Lung (tissue), 12 donors: ENCODE measurements around the gene NSD1. TPM values are rescaled to one million over a fixed set of nuclear protein-coding genes. Genes with fewer than 3 reads are reported as not detected.

Experiments
- ATAC-seq: fragments of 200-7000 bp; cut with Tn5 transposase; one replicate; pipeline ENCODE4 v1.9.1; 2020; ENCODE audit warnings: moderate number of reproducible peaks; ENCODE audit not compliant: insufficient read depth, low FRiP score
- DNase-seq, 3 donors: peaks; one replicate each; pipeline ENCODE4 v3.0.0-alpha.2; 2013 to 2017
- H3K27ac ChIP-seq, 2 donors: one replicate each; pipeline ENCODE4 v1.5.1; 2013; ENCODE audit warnings: mild to moderate bottlenecking in 2 of 2, moderate library complexity in 2 of 2, control low read depth in 1 of 2, inconsistent platforms in 1 of 2, low read depth in 1 of 2, low read length in 1 of 2
- H3K27me3 ChIP-seq, 3 donors: one replicate each; pipeline ENCODE4 v1.5.1; 2013; ENCODE audit warnings: low read length in 2 of 3; ENCODE audit not compliant: control insufficient read depth in 3 of 3, insufficient read depth in 3 of 3
- H3K36me3 ChIP-seq, 4 donors: one replicate each; pipeline ENCODE4 v1.5.1; 2013; ENCODE audit warnings: low read length in 4 of 4, mild to moderate bottlenecking in 1 of 4, moderate library complexity in 1 of 4; ENCODE audit not compliant: control insufficient read depth in 4 of 4, insufficient read depth in 4 of 4
- H3K4me1 ChIP-seq, 5 donors: one replicate each; pipeline ENCODE4 v1.5.1; 2013; ENCODE audit warnings: low read length in 5 of 5, mild to moderate bottlenecking in 2 of 5, moderate library complexity in 1 of 5; ENCODE audit not compliant: control insufficient read depth in 5 of 5, insufficient read depth in 5 of 5
- H3K4me3 ChIP-seq: one replicate; pipeline ENCODE4 v1.5.1; 2013; ENCODE audit warnings: mild to moderate bottlenecking, control low read depth, moderate library complexity
- H3K9ac ChIP-seq, 2 donors: one replicate each; pipeline ENCODE4 v1.5.1; 2013; ENCODE audit warnings: low read length in 2 of 2, control low read depth in 1 of 2; ENCODE audit not compliant: insufficient read depth in 1 of 2
- H3K9me3 ChIP-seq, 4 donors: one replicate each; pipeline ENCODE4 v1.5.1; 2013; ENCODE audit warnings: low read length in 3 of 4, mild to moderate bottlenecking in 1 of 4, moderate library complexity in 1 of 4; ENCODE audit not compliant: control insufficient read depth in 4 of 4, insufficient read depth in 3 of 4
- CTCF ChIP-seq: IDR thresholded peaks from 2 replicates; pipeline ENCODE4 v1.5.1; 2012; ENCODE audit warnings: mild to moderate bottlenecking; ENCODE audit errors: control extremely low read depth, extremely low read depth
- WGBS, 2 donors: extraction: QIAGEN DNeasy Blood & Tissue Kit; methylation state at CpG; one replicate each; pipeline ENCODE4 v1.1.7; 2013; 5-methylcytosine and 5-hydroxymethylcytosine counted together
- polyA plus RNA-seq, 2 donors: library from polyadenylated mRNA; stranded (reverse); fragments of 200-250 nt; gene quantifications; one replicate each; pipeline ENCODE4 v1.2.1, GENCODE V29; 2013
- total RNA-seq, 2 donors: library from RNA; depleted of rRNA in 1 of 2; stranded (reverse); fragments of >200 nt in 1 of 2; gene quantifications; one replicate each; pipeline ENCODE4 v1.2.1, GENCODE V29; 2014 to 2021
- donor health status: control.
- donor health status: control.
- donor health status: Bipolar disorder and iron deficiency.
- donor health status: healthy.
- donor health status: DM: yes; HTN: yes; CAD: no.

Gene NSD1
- total and polyA plus RNA-seq, 4 donors = 8.0 to 81.7 (median 43.2) TPM

- H3K27ac ChIP-seq = no peak overlapping the region
- 68 to 70% methylated on average over 12 of the region's 12 CpGs for WGBS, 2 donors
Measured at GRCh38 chr5:177336112-177336511, 202.5 kb downstream of the NSD1 start.

GRCh38 chr5:177336603-177337494 is 203.3 kb downstream of the NSD1 start:
- peaks cover 13 to 71% (median 35%) of the 10 kb centered on the region in 4 donors for H3K36me3 ChIP-seq
- H3K27me3 ChIP-seq = no peaks in the 10 kb centered on the region
- no peak for DNase-seq
- H3K4me3 ChIP-seq = no peak overlapping the region
- no peak overlapping the region for H3K27ac ChIP-seq
- 91 to 94% methylated on average over 36 of the region's 36 CpGs for WGBS, 2 donors
- no peaks in the 10 kb centered on the region for H3K9me3 ChIP-seq
- no peak for ATAC-seq
- no peak for TF ChIP-seq CTCF
- H3K9ac ChIP-seq = no peak overlapping the region
- H3K4me1 ChIP-seq = no peaks in the 10 kb centered on the region

More at GRCh38 chr5:177336112-177336511, 202.5 kb downstream of the NSD1 start:
- Histone ChIP-seq H3K4me1 (no peaks in the 10 kb centered on the region), H3K9ac (no peak overlapping the region), H3K36me3 (peaks cover 13 to 73% (median 30%) of the 10 kb centered on the region in 4 donors), H3K9me3 (no peaks in the 10 kb centered on the region), H3K4me3 (no peak overlapping the region), H3K27me3 (no peaks in the 10 kb centered on the region)
- DNase-seq (no peak), ATAC-seq (no peak)
- TF ChIP-seq CTCF = no peak

GRCh38 chr5:177338251-177339106 is 204.9 kb downstream of the NSD1 start:
- DNase-seq = no peak
- Histone ChIP-seq H3K9me3 (no peaks in the 10 kb centered on the region), H3K36me3 (peaks cover 15 to 55% (median 31%) of the 10 kb centered on the region in 4 donors)

More at GRCh38 chr5:177338251-177339106, 204.9 kb downstream of the NSD1 start:
- no peak for ATAC-seq
- no peaks in the 10 kb centered on the region for H3K4me1 ChIP-seq
- no peak for TF ChIP-seq CTCF
- peak overlapping the region in 1 of 2 donors; percentile 37 for H3K27ac ChIP-seq
- no peak overlapping the region for H3K4me3 ChIP-seq
- no peaks in the 10 kb centered on the region for H3K27me3 ChIP-seq
- 89 to 90% methylated on average over 22 of the region's 22 CpGs for WGBS, 2 donors
- H3K9ac ChIP-seq = no peak overlapping the region
